HG02642 (cell line): ENCODE data around the gene NEUROD2.

Experiments
- ATAC-seq: cut with Tn5 transposase; IDR thresholded peaks from one replicate; pipeline ENCODE4 v1.9.1; 2021; ENCODE audit warnings: mild to moderate bottlenecking; ENCODE audit not compliant: unreplicated experiment, poor library complexity

Gene NEUROD2

DNA sequence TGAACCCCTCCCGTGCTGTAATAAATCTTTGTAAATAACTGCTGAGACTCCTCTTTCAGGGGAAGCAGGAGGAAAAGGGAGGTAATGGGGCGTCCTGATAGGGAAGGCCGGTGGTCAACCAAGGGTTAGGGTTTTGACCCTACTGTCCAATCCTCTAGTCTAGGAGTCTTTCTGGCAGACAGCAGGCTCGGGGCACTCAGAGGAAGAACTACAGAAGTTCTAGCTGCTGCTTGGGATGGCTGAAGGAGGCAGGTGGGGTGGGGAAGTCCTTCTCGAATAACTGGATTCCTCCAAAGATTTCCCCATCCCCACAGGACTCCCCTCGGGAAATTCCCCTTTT, 28.8 kb upstream of the NEUROD2 start:
- ATAC-seq, result peak; percentile 19

- no peak for ATAC-seq
Observed at GRCh38 chr17:39635614-39636176, 28.0 kb upstream of the NEUROD2 start.

GRCh38 chr17:39634384-39634871, 26.7 kb upstream of the NEUROD2 start:
- ATAC-seq, result no peak

- ATAC-seq, result no peak
Observed at GRCh38 chr17:39633570-39634183, 26.0 kb upstream of the NEUROD2 start.

DNA sequence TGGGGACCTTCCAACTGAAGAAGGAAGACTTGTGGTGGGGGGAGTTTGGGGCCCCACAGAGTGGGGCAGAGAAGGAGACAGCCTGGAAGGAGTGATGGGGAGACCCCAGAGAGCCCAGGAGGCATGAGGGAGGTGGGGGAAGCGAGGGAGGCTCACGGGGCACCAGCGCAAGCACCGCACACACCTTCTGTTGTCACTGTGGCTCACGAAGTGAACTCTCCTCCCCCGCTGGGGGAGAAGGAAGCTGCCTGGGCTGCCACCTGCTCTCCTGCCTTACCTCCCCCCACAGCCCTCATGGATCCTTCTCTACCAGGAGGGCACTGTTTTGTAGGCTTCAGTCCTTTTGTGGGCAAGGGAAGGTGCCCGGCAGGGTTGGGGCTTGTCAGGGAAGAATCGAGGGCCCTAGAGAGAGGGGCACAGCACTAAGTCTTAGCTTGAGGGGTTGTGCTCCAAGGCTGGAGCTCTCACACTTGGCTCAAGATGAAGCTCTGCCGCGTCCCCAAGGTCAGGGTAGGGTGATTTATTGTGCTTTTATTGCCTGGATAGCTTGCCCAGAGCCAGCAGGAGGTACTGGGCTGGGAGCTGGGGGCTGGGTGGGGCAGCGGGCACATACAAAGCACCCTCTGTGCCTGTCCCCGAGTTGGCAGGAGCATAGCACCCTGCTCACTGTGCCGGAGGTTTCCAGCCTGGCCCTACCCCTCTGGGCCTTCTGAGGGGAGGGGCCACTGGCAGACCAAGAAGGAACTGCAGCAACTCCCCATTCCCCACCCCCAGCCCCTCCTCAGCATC, 24.6 kb upstream of the NEUROD2 start:
- ATAC-seq, result no peak

DNA sequence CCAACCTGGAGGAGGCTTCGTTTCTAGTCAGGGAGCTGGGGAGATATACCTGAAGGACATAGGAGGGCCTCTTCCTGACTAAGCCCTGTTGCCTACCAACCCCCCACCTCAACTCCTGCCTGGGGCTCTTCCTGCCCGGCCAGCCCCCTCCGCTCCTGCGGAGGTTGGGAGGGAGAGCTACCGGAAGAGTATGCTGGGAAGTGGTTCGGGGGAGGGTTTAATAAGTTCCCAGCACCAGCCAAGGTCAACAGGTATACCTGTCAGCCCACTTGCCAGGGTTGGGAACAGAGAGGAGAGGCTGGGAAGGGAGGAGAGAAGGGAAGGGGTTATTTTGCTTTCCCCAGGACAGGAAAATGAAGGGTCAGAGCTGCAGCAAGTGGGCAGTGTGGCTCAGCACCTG, 23.7 kb upstream of the NEUROD2 start:
- ATAC-seq, result no peak

GRCh38 chr17:39629898-39630297, 22.2 kb upstream of the NEUROD2 start:
- no peak for ATAC-seq

GRCh38 chr17:39629494-39629880, 21.8 kb upstream of the NEUROD2 start:
- no peak for ATAC-seq

GRCh38 chr17:39628655-39629493, 21.2 kb upstream of the NEUROD2 start:
- ATAC-seq, result no peak

- no peak for ATAC-seq
Observed at GRCh38 chr17:39627712-39628516, 20.2 kb upstream of the NEUROD2 start.

DNA sequence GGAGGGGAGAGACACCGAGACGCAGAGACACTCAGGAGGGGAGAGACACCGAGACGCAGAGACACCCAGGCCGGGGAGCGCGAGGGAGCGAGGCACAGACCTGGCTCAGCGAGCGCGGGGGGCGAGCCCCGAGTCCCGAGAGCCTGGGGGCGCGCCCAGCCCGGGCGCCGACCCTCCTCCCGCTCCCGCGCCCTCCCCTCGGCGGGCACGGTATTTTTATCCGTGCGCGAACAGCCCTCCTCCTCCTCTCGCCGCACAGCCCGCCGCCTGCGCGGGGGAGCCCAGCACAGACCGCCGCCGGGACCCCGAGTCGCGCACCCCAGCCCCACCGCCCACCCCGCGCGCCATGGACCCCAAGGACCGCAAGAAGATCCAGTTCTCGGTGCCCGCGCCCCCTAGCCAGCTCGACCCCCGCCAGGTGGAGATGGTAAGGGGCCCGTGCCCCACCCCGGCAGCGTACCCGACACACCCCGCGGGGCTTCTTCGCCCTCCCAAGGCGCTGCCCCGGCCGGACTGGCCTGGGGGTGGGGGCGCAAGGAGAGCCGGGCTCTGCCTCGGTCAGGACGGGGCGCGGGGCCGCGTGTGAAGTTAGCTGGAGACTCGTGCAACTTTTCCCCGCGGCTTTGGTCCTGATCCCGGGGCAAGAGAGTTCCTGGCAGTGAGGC, 19.5 kb upstream of the NEUROD2 start:
- no peak for ATAC-seq

DNA sequence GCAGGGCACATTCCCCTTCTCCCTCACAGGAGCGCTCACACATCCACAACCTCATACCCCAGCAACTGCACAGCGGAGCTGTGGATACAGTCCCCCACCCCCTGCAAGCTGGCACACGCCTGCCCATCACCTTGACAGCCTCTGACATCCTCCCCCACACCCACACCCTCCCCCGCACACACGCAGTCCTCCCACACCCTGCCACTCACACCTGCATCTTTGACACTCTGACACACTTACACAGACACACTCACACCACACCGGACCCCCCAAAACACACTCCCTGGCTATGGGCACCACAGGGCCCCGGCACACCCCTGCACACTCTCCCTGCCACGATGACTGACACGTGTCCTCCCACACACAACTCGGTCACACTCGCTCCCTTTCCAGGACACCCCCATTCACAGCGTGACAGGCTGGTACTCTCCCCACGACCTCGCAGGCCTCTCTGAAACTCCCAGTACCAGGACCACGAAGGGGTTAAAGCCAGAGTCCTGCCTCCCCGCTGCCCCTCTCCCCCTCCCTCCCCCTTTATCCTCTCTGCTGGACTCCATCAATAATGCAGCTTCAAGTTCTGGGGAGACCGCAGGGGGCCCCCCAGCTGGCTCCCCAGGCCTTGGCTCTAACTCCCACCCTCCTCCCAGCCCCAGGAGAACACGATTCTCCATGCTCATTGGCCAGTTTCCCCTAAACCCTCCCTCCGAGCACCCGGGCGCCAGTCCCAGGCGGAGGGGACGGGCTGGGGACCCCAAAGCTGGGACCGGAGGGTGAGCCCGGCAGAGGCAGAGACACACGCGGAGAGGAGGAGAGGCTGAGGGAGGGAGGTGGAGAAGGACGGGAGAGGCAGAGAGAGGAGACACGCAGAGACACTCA, 18.7 kb upstream of the NEUROD2 start, which contains the start of gene PPP1R1B:
TSS of gene PPP1R1B (plus strand) at position 782 of the 876 bp plus-strand sequence. CDS start 441 bp downstream, outside the sequence.
- no peak for ATAC-seq

DNA sequence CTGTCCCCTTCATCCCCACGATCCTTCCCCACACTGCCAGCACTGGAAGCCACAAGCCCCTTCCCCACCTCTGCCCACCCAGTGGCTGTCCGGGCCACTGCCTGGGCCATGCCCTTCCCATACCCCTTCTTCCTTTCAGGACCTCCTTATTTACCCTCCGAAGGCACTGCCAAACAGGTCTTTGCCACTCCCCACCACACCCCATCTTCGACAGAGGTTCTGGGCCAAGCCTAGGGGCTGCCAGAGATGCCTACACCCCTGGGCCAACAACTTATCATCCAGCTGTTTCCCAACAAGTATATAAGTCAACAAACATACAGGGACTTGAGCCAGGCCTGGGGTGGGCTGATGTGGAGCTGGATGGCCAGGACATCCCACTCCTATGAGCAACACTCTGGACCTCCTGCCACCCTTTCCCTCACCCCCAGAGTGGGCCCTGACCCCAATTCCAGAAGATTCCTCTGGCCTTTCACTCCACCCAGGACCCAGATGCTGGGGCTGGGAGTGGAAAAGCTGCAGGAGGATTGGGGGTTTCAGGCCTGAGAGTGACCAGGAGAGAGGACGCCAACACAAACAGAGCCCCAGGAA, 17.6 kb upstream of the NEUROD2 start:
- ATAC-seq, result no peak

GRCh38 chr17:39624313-39624712, 16.6 kb upstream of the NEUROD2 start:
- no peak for ATAC-seq

GRCh38 chr17:39623356-39623950, 15.7 kb upstream of the NEUROD2 start:
- ATAC-seq, result no peak

DNA sequence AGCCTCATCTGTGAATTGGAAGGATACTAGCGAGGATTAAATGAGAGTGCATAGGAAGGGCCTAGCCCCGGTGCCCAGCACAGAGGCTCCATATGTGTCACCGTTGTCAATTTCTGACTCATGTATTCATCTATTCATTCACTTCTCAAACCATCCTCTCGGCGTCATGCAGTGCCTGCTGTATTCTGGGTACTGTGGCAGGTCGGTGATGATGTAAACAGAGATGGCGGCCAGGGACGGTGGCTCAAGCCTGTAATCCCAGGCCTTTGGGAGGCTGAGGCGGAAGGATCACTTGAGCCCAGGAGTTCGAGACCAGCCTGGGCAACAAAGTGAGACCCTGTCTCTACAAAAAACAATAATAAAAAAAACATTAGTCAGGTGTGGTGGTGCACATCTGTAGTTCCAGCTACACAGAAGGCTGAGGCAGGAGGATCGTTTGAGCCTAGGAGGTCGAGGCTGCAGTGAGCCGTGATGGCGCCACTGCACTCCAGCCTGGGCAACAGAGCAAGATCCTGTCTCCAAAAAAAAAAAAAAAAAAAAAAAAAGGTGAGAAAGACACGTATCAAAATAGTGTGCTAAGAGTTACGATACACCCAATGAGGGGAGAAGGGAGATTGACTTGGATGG, 14.8 kb upstream of the NEUROD2 start:
- peak; percentile 26 for ATAC-seq
